Vagina (tissue), 2 donors: ENCODE data around the gene VTI1A. TPM values are rescaled to one million over a fixed set of nuclear protein-coding genes. Genes with fewer than 3 reads are reported as not detected.

ENCODE experiments used
- DNase-seq, 2 donors: peaks; one replicate each; pipeline ENCODE4 v3.0.0-alpha.2; 2017; ENCODE audit errors: extremely low spot score in 2 of 2
- H3K27ac ChIP-seq: fragments of 200-600 bp; sonication (generic); one replicate; pipeline ENCODE4 v1.5.1; 2019
- H3K27me3 ChIP-seq: fragments of 200-600 bp; sonication (generic); one replicate; pipeline ENCODE4 v1.5.1; 2019
- H3K36me3 ChIP-seq, 2 donors: fragments of 200-600 bp; sonication (generic); one replicate each; pipeline ENCODE4 v1.5.1; 2017 to 2019
- H3K4me1 ChIP-seq: fragments of 200-600 bp; sonication (generic); one replicate; pipeline ENCODE4 v1.5.1; 2019
- H3K4me3 ChIP-seq, 2 donors: fragments of 200-600 bp; sonication (generic); 1 replicate in 1 of 2; 2 replicates in 1 of 2; pipeline ENCODE4 v1.5.1; 2016 to 2019
- H3K9me3 ChIP-seq: fragments of 200-600 bp; sonication (generic); one replicate; pipeline ENCODE4 v1.5.1; 2019
- CTCF ChIP-seq, 3 experiments: fragments of 450-650 bp in 2 of 3; fragments of 200-600 bp in 1 of 3; sonication (generic) in 1 of 3; IDR thresholded peaks; one replicate each; pipeline ENCODE4 v1.5.1; 2017 to 2019; ENCODE audit warnings: antibody characterized with exemption in 3 of 3, mild to moderate bottlenecking in 2 of 3, moderate library complexity in 2 of 3
- POLR2A ChIP-seq, 2 donors: fragments of 450-650 bp; IDR thresholded peaks; one replicate each; pipeline ENCODE4 v1.6.1; 2017; ENCODE audit warnings: antibody characterized with exemption in 2 of 2, mild to moderate bottlenecking in 2 of 2, moderate library complexity in 2 of 2
- POLR2AphosphoS5 ChIP-seq, 2 donors: sonication (generic); formaldehyde crosslinking; IDR thresholded peaks; one replicate each; pipeline ENCODE4 v1.9.0; 2017; ENCODE audit warnings: antibody characterized with exemption in 2 of 2, mild to moderate bottlenecking in 2 of 2, low read depth in 1 of 2; ENCODE audit not compliant: insufficient read depth in 1 of 2
- intact Hi-C: fragments of 100-400 bp; cut with DNase I; formaldehyde crosslinking; loops from one replicate; pipeline ENCODE4 v1.15.1; 2023
- total RNA-seq: library from RNA; depleted of rRNA; stranded (reverse); fragments of >200 nt; gene quantifications from one replicate; pipeline ENCODE4 v1.2.3, GENCODE V29; 2016

VTI1A gene
- total RNA-seq, 1 donor from 2014 or later, result 49.1 TPM

- Histone ChIP-seq H3K4me1 (peaks cover 16% of the 10 kb centered on the region), H3K36me3 (no peaks in the 10 kb centered on the region), H3K27ac (no peak overlapping the region), H3K27me3 (no peaks in the 10 kb centered on the region), H3K4me3 (no peak overlapping the region), H3K9me3 (no peaks in the 10 kb centered on the region)
- intact Hi-C loops, result loop anchor here (5.0 kb wide), 1 partner anchor 438 kb away; no protein-coding TSS in a partner anchor
- TF ChIP-seq POLR2A (IDR thresholded peaks at IDR 0.05) (no peak), CTCF (IDR thresholded peaks at IDR 0.05) (no peak), POLR2AphosphoS5 (IDR thresholded peaks at IDR 0.05; ENCODE audit: insufficient read depth in 1 of 2, low read depth in 1 of 2) (no peak)
- DNase-seq, result no peak
These were observed 187.2 kb downstream of the VTI1A start for GRCh38 chr10:112634096-112634830.

DNA sequence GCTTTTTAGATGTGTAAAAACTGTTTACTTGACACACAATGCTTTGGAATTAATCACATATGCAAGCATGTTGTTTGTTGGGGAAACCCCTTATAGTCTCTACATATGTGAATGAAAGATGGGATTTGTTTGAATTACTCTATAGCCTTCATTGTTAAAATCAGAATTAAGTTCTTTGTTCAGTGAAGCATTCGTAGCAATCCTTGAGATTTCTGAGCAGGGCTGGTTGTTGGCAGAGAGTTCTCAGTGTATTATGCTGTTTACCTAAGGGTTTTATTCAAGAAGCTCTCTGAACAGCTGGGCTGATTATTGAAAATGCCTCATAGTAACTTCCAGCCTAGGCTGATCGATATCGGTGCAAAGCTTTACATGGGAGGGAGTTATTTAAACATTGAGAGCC lies 190.9 kb downstream of the VTI1A start:
- peaks cover 16% of the 10 kb centered on the region for H3K4me1 ChIP-seq
- intact Hi-C loops, result no loop called here
- H3K9me3 ChIP-seq, result no peaks in the 10 kb centered on the region
- H3K4me3 ChIP-seq, result no peak overlapping the region
- H3K27ac ChIP-seq, result no peak overlapping the region
- no peaks in the 10 kb centered on the region for H3K36me3 ChIP-seq
- DNase-seq, result no peak
- TF ChIP-seq CTCF (IDR thresholded peaks at IDR 0.05), result no peak
- TF ChIP-seq POLR2AphosphoS5 (IDR thresholded peaks at IDR 0.05; ENCODE audit: insufficient read depth in 1 of 2, low read depth in 1 of 2), result no peak
- no peak for TF ChIP-seq POLR2A (IDR thresholded peaks at IDR 0.05)
- no peaks in the 10 kb centered on the region for H3K27me3 ChIP-seq

DNA sequence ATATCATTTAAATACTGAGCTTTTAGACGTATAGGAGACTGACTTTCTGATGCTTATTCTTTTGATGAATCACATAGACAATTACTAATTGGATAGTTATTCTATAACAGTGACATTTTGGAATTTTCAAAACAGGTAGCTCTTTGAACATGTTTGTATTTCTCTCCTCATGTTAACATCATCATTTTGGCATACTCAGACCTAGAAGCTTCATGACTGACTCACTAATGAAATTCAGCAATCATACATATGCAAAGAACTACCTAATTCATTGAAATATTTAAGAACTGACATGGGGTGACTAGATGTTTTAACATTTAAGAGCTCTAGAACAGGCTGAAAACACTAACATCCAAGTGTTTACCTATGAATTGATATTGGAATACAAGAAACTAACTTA lies 192.3 kb downstream of the VTI1A start:
- Histone ChIP-seq H3K27me3 (no peaks in the 10 kb centered on the region), H3K36me3 (no peaks in the 10 kb centered on the region), H3K9me3 (no peaks in the 10 kb centered on the region), H3K4me1 (peaks cover 11% of the 10 kb centered on the region), H3K27ac (no peak overlapping the region), H3K4me3 (no peak overlapping the region)
- no peak for DNase-seq
- intact Hi-C loops, result no loop called here
- TF ChIP-seq CTCF (IDR thresholded peaks at IDR 0.05), result no peak
- TF ChIP-seq POLR2A (IDR thresholded peaks at IDR 0.05), result no peak
- TF ChIP-seq POLR2AphosphoS5 (IDR thresholded peaks at IDR 0.05; ENCODE audit: insufficient read depth in 1 of 2, low read depth in 1 of 2), result no peak

DNA sequence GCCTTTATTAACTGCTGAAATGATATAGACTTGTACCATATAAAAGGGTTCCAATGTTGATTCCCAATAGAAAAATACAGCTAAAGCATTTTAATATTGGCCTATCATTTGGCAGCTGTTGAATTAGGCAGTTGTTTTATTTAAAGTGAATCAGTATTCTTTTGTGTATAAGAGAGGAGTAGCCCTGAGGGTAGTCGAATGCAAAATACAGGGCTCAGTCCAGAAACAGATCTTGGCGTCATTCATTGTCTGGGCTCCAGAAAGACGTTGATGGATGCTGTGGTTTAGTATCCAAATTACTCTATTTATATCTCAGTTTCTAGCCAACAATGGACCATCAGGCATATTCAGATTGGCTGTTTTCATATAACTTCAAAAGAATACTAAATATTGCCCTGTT lies 193.6 kb downstream of the VTI1A start:
- Histone ChIP-seq H3K4me1 (no peaks in the 10 kb centered on the region), H3K9me3 (no peaks in the 10 kb centered on the region), H3K4me3 (no peak overlapping the region), H3K36me3 (no peaks in the 10 kb centered on the region), H3K27ac (no peak overlapping the region), H3K27me3 (no peaks in the 10 kb centered on the region)
- no peak for TF ChIP-seq POLR2AphosphoS5 (IDR thresholded peaks at IDR 0.05; ENCODE audit: insufficient read depth in 1 of 2, low read depth in 1 of 2)
- no peak for TF ChIP-seq CTCF (IDR thresholded peaks at IDR 0.05)
- no peak for TF ChIP-seq POLR2A (IDR thresholded peaks at IDR 0.05)
- DNase-seq, result no peak
- intact Hi-C loops, result no loop called here

- no peaks in the 10 kb centered on the region for H3K27me3 ChIP-seq
- no peak overlapping the region for H3K4me3 ChIP-seq
- intact Hi-C loops, result no loop called here
- TF ChIP-seq POLR2AphosphoS5 (IDR thresholded peaks at IDR 0.05; ENCODE audit: insufficient read depth in 1 of 2, low read depth in 1 of 2) (no peak), CTCF (IDR thresholded peaks at IDR 0.05) (no peak), POLR2A (IDR thresholded peaks at IDR 0.05) (no peak)
- H3K9me3 ChIP-seq, result no peaks in the 10 kb centered on the region
- H3K36me3 ChIP-seq, result no peaks in the 10 kb centered on the region
- no peak overlapping the region for H3K27ac ChIP-seq
- H3K4me1 ChIP-seq, result no peaks in the 10 kb centered on the region
- no peak for DNase-seq
These were observed 196.7 kb downstream of the VTI1A start for GRCh38 chr10:112643600-112644264.
